ENCODE data around the gene LMTK3.

LMTK3 gene

DNA sequence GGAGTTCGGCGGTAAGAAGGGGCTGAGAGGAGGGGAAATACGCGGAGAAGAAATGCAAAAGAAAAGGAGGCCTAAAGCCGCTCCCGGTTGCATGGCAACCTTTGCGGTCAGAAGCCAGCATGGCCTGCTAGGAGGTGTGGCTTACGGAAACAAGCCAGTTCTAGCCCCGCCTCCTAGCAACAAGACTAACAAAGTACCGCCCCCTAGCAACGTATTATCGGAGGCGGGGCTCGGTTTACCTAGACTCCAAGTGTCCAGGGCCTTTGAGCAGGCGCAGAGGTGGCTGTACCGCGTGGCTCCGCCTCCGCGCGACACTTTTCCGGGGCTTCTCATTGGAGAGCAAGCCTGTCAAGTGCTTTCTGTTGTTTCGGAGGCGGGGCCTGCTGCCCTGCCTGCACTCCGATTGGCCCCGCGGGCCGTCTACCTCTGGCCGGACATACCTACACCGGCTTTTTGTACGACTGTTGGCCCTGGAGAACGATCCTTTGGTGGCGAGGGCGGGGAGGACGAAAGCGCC is 42.8 kb downstream of the LMTK3 start:
- DNase-seq: peak; percentile 98

DNA sequence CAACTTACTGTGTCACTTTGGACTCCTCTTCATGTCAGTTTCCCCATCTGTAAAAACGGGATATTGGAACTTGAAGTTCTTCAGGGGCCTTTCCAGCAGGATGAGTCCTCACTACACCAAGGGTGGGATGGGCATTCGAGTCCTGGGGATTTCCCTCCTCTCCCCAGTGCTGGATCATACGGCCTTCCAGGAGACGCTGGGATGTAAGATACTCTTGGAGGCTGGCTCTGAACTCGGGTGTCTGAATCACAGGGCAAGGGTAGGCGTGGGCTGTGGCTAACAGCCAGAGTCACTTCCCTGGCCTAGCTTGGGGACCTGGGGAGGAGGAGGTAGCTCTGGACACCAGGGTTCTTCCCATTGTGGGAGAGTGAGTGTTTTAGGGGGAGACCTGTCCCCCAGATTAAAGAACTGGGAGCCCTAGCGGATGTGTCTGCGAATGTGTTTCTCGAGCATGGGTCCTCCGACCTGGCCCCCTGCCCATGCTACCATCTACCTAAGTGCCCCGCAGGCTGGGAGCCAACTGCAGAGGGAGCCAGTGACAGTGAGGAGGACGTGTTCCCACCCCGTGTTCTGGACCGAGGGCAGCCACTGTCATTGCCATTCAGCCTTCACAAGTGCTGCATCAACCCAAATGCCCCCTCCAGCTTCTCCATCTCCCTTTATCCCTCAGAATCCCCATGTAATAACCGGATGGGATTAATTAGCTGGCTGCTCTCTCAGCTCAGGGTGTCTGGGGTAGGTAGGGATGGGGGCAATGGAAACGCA is 44.9 kb downstream of the LMTK3 start:
- no peak for DNase-seq

DNA sequence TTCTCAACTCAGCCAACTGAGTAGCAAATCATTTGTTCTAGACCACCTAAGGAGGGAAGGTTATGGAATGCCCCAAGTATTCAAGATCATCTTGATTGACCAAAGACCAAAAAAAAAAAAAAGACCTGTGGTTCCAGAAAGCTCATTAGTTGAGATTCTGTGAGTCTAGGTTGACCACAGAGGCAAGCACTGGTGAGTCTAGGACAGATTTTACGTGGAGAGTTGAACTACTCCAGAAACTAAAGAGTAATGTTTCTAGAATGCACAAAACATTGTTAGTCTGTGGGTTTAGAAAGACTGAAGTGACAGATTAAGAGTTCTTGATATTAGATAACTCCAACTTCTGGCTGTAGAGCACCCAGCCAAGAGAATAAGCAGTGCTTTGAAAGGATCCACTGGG is 46.4 kb downstream of the LMTK3 start:
- DNase-seq: no peak

DNA sequence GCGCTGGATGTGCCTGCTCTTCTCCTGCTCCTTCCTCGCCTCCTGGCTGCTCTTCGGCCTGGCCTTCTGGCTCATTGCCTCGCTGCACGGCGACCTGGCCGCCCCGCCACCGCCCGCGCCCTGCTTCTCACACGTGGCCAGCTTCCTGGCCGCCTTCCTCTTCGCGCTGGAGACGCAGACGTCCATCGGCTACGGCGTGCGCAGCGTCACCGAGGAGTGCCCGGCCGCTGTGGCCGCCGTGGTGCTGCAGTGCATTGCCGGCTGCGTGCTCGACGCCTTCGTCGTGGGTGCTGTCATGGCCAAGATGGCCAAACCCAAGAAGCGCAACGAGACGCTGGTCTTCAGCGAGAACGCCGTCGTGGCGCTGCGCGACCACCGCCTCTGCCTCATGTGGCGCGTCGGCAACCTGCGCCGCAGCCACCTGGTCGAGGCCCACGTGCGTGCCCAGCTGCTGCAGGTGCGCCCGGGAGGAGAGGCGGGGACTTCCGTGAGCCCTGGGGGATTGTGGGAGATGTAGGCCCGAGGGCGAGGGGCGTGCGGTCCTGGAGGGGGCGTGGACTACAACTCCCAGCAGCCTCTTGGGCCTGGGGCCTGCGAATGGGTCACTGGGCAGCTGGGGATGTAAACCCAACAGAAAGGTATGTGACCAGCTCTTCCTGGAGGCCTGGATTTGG is 49.5 kb downstream of the LMTK3 start:
- no peak for DNase-seq

DNA sequence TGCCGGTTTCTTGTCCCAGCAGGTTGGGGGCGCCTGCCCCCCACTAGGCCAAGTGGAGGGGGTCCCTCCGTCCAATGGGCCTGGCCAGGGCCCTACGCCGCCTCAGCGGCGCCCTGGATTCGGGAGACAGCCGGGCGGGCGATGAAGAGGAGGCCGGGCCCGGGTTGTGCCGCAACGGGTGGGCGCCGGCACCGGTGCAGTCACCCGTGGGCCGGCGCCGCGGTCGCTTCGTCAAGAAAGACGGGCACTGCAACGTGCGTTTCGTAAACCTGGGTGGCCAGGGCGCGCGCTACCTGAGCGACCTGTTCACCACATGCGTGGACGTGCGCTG is 50.0 kb downstream of the LMTK3 start:
- no peak for DNase-seq

DNA sequence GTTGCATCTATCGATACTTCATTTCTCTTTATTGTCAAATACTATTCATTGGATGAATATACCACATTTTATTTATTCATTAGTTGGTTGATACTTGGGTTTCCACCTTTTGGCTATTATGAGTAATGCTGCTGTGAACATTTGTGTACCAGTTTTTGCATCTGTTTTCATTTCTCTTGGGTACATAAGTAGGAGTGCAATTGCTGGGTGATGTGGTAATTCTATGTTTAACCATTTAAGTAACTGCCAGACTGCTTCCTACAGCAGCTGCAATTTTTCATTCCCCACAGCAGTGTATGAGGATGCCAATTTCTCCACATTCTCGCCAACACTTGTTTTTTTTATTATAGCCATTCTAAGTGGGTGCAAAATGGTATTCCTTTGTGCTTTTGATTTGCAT is 53.6 kb downstream of the LMTK3 start:
- DNase-seq: no peak

DNA sequence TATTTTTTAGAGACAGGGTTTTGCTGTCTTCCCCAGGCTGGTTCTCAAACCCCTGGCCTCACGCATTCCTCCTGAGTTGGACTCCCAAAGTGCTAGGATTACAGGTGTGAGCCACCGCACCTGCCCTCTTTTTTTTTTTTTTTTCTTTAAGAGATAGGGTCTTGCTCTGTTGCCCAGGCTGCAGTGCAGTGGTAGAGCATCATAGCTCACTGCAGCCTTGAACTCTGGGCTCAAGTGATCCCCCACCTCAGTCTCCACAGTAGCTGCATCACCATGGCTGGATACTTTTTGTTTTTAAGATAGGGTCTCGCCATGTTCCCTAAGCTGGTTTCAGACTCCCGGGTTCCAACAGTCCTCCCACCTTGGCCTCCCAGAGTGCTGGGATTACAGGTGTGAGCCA is 54.8 kb downstream of the LMTK3 start:
- no peak for DNase-seq

DNA sequence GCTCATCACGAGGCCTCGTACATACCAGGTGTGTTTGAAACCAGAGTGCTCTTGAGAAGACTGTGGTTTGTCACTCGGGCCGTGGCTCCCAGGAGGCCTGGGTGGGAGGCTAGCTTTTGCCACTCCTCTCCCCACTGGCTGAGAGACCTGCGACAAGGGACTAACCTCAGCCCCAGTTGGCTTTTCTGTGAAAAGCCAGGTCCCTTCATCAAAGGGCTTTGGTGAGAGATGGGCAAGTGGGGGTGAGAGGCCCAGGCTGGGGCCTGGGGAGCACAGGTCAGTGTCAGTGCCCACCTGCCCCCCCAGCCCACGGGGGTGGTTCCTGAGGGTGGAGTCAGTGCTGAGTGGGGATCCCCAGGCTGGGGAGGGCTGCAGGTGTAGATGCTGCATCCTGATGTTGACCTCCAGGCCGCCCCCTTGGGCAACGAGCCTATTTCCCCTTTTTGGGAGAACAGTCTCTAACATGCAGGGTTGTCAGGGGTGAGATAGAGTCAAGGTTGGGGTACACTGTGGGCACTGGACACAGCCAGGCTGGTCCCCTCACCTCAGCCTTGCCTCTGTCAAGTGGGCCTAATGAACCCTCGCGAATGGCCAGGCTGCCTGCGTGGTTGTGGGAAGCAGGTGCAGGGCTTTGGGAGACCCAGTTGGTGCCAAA is 55.6 kb downstream of the LMTK3 start:
- no peak for DNase-seq

DNA sequence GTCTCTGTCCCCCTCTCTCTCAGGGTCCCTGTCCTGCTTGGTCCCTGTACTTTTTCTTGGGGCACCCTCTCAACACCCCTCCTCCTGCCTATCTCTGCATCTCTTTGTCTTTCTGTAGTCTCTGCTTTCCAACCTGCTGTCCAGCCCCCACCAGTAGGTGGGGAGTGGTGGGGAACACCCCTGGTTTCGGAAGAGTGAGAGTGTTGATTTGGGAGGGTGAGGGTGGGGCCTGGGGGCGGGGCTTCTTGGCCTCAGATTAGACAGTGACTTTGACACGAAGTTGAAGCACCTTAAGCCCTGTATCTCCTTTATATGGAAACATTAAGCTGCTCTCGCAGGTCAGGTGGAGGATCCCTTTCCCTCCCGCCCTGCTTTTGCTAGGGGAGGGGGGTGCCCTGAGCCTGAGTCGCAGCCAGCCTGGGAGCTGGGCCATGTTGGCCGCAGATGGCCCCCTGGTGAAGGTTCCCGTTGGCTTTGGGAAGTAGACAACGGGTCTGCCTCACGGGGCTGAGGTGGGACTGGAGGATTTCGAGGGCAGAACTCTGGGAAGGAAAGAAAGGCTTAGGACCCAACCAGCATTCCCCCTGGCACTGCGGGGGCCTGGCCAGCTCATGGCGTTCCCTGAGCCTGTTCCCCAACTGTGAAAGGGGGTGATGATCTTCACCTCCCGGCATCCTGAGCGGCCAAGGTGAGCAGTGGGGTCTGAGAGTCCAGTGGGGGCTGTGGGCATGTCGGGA is 56.3 kb downstream of the LMTK3 start, which contains the start of gene KCNJ14:
Gene KCNJ14, plus strand, starts transcription at position 404 of the 737 bp plus-strand sequence. CDS start 6,151 bp downstream, outside the sequence.
- DNase-seq: no peak

DNA sequence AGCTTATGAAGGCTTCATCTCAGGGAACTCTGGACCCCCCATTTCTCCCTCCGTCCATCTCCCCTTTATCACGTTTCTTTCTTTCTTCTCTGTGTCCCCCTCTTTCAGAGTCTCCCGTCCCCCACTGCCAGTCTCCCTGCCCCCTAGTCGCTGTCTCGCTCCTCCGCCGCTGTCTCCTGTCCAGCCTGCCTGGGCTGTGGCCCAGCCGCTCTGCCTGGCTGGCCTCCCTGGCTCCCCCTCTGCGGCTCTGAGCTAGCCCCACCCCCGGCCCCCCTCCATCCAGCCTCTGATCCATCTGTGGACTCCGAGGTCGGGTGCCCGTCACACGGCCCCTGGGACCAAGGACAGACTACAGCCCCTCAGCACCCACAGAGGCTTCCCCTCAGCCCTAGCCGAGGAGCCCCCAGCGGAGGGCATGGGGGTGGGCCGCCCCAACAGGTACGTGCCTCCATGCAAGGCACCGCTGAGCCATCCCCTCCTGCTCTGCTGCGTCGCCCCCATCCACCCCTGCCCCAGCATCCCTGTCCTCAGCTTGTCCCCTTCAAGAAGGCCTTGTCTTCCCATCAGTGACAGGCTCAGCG is 57.4 kb downstream of the LMTK3 start:
- DNase-seq: no peak

DNA sequence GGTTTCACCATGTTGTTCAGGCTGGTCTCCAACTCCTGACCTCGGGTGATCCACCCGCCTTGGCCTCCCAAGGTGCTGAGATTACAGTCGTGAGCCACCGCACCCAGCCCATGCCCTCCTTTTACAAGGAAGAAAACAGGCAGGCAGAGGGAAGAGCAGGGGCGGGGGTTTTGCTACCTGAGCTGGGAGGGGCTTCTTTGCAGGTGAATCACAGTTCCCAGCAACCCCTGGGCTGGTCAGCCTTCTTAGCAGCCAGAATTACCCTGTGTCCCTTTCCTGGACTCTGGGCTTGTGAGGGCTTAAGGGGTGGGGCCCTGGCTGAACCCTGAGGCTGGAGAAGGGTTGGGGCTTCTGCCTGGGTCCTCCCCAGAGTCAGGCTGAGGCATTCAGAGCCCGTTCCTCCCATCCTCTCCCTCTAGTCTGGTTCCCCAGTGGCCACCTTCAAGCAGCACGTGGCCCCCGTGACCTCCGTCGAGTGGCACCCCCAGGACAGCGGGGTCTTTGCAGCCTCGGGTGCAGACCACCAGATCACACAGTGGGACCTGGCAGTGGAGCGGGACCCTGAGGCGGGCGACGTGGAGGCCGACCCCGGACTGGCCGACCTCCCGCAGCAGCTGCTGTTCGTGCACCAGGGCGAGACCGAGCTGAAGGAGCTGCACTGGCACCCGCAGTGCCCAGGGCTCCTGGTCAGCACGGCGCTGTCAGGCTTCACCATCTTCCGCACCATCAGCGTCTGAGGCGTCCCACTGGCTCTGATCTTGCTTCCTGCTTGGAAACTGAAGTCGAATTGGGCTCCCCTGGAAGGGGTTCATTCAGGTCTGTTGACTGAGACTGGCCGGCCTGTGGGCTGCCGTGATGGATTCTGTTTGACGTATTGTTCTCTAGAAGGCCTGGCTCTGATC is 59.1 kb downstream of the LMTK3 start:
- DNase-seq: no peak

DNA sequence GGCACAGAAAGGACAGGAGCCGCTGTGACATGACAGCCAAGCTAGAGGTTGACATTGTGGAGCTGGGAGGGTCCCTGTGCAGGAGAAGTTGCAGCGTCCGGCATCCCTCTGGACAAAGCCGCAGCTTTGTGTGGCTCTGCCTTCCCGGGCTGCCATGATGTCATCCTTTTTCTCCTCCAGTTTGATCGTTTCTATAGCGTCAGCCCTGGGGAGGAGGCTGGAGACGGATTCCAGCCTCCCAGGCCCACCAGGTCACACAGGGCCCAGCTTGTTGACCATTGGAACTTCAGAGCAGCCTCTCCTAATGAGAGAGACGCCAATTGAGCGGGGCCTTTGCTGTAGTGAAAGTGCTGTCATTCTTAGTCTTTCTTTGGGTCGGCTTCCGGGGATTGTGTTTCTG is 60.0 kb downstream of the LMTK3 start:
- DNase-seq: no peak

DNA sequence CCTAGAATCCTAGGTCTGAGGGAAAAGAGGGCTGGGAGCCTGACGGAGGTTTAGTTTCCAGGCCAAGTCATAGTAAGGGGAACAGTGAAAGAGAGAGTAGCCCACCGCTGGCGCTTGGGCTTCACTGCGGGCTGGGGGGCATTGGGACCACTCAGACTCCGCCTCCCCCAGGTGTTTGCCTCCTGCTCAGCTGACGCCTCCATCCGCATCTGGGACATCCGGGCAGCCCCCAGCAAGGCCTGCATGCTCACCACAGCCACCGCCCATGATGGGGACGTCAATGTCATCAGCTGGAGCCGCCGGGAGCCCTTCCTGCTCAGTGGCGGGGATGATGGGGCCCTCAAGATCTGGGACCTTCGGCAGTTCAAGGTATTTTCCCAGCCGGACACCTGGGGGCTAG is 60.8 kb downstream of the LMTK3 start:
- DNase-seq: no peak

DNA sequence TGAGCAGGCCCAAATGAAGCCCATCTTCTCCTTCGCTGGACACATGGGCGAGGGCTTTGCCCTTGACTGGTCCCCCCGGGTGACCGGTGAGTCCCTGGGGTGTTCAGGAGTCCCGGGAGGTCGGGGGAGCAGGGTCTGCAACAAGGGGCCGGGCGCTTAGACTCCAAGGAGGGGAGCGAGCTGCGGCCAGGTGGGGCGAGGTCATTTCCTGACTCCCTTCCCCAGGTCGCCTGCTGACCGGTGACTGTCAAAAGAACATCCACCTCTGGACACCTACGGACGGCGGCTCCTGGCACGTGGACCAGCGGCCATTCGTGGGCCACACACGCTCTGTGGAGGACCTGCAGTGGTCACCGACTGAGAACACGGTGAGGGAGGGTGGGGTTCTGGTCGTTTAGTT is 61.2 kb downstream of the LMTK3 start:
- no peak for DNase-seq

DNA sequence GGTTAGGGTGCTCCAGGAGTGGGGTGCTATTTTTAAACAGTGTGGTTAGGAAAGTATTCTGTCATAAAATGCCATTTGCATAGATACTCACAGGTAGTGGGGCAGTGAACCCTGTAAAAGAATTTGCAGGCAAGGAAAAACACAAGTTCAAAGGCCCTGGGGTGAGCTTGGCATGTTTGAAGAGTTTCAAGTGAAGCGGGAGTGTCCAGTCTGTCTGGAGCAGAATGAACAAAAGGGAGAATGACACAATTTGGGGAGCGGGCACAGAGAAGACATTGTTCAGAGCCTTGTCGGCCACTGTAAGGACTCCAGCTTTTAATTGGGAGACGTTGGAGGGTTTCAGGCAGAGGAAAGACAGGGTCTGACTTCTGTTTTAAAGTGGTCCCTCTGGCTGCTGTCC is 63.1 kb downstream of the LMTK3 start:
- DNase-seq: no peak

DNA sequence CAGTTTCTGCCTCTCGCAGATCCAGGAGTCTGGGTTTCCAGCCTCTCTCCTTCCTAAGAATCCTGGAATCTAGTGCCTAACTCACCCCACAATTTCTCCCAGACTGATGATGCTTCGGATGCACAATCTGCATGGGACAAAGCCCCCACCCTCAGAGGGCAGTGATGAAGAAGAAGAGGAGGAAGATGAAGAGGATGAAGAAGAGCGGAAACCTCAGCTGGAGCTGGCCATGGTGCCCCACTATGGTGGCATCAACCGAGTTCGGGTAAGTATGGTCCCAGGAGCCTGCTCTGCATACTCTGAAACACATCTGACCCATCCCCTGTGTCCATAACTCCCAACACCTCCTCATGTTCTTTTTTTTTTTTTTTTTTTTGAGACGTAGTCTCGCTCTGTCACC is 65.1 kb downstream of the LMTK3 start:
- no peak for DNase-seq

DNA sequence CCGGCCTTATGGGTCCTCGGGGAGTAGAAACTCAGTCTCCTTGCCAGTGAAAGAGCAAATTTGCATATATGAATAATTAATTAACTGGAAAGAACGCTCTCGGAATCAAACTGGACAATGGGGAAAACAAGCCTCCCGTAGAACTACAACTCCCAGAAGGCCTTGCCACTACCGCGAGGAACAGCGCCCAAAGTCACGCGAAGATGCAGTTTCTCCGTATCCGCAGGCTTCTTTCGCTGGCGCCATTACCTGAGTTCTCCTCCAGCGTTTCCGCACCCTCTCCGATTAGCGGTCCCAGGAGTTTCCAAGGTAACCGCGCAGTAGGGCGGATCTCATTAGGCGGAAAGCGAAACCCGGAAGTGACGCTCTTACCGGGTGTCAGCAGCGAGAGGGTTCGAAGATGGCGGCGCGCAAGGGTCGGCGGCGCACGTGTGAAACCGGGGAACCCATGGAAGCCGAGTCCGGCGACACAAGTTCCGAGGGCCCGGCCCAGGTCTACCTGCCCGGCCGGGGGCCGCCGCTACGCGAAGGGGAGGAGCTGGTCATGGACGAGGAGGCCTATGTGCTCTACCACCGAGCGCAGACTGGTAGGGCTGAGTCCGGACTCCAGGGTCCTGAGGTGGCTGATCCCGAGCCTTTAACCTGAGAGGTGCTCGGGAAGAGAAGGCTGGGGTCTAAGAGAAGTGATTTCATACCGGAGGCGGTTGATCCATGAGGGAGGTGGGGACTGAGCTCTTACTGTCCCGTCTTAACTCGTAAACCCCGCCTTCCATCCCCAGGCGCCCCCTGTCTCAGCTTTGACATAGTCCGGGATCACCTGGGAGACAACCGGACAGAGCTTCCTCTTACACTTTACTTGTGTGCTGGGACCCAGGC is 65.8 kb downstream of the LMTK3 start, which contains the start of gene GRWD1:
Gene GRWD1, plus strand, starts transcription at position 378 of the 876 bp plus-strand sequence. Its CDS starts 23 bp downstream, at position 401.
- peak; percentile 90 for DNase-seq

DNA sequence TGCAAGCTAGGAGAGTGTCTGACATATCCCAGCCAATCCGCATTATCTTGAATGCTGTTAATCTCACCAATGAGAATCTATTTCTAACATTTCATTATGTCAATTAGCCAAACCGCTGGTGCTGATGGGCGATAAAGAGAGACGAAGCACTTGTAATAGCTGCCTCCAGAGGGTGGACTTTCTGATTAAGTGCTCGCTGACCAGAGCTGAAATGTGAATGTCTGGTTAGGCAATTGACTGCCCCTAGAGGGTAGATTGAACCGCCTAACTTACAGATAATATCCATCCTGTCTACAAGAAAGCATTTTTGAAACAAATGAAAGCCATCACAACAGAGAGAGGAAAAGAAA is 66.4 kb downstream of the LMTK3 start:
- DNase-seq: peak; percentile 77

DNA sequence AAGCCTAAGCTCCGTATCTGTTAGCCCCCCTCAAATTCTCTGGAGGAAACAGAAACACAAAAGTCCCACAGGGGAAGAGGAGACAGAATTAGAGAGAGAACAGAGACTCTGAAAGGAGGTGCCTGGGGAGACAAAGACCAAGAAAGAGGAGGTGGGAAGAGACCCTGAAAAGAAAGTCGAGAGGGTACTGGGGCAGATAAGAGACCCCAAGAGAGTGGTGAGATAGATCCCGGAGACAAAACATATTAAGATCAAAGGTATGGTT is 66.8 kb downstream of the LMTK3 start:
- no peak for DNase-seq

DNA sequence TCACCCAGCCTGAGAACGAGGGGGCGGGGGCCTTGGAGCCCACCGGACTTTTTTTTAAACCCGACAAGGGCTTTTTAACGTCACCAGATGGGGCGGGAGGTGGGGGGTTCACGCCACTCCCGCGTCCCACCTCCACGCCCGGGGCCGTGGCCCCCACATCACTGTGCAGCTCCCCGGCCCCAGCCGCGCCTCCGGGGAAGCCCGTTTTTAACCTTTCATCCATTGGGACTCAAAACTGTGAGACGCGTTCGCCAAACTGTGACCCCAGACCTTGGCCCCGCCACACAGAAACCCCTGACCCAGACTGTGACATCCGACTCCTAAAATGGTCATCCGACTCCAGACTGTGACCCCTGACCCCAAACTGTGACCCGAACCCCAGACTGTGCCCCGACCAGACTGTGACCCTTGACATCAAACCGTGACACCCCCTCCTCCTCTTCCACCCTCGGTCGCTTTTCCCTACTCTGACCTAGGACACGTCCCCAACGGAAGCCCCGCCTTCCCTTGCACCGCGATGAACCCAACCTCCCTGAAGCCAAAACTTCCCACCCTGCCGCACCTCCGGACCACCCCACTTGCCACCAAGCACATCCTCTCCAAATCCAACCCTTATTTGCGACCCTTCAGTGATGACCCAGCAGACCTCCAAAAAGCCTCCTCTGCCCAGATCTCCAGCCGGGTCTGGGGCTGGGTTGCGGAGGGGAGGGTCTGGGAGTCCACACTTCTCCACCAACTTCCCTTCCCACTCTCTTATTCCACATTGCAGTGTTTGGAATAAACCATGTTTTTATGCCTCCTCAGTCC is 67.3 kb downstream of the LMTK3 start:
- no peak for DNase-seq
